ENCODE results near the gene FGD3.

The FGD3 gene

DNA sequence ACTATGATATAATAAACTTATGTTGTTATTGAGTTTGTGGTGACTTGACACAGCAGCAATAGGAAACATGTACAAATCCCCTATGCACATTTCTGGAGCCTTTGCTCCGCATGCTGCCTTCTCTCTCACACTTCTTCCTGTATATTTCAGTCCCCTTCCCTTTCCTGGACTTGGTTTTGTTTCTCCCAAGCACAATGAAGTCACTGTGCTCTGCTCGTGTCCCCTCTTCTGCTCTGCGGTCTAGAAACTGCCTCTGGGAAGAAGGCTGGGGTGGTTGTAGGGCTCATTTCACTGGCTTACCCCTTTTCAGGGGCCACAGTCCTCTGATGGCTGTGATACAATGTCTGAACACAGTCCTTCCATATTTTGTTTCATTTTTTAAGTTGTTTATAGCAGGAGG, 15.7 kb upstream of the FGD3 start:
- H3K27ac ChIP-seq (ENCODE audit: low read depth, low read length) = no peak overlapping the region
- no peak overlapping the region for H3K4me3 ChIP-seq (ENCODE audit: low read length)
- H2BK120ac ChIP-seq (ENCODE audit: low read depth, low read length) = no peak overlapping the region
- no peak for DNase-seq
- H3K4me2 ChIP-seq (ENCODE audit: low read length) = no peak overlapping the region
- no peak overlapping the region for H2BK15ac ChIP-seq (replicated peaks; ENCODE audit: low read depth)
- H3K4me1 ChIP-seq (ENCODE audit: control insufficient read depth, low read depth, low read length) = no peaks in the 10 kb centered on the region
- no peaks in the 10 kb centered on the region for H3K79me1 ChIP-seq (ENCODE audit: low read length)
- H3K36me3 ChIP-seq (ENCODE audit: control insufficient read depth, insufficient read depth, low read length) = no peaks in the 10 kb centered on the region
- no peak overlapping the region for H3K56ac ChIP-seq (ENCODE audit: low read length)
- no peaks in the 10 kb centered on the region for H3K79me2 ChIP-seq (ENCODE audit: control insufficient read depth, insufficient read depth, low read length)
- no peak overlapping the region for H3K23ac ChIP-seq (ENCODE audit: low read length)
- H4K5ac ChIP-seq (ENCODE audit: low read length) = no peak overlapping the region
- WGBS (ENCODE audit: extremely low coverage, insufficient coverage, low lambda C conversion rate) = no CpG with 5 or more reads among the region's 3 CpGs
- H2BK5ac ChIP-seq (ENCODE audit: low read length) = no peak overlapping the region
- H3K9ac ChIP-seq (ENCODE audit: low read length) = no peak overlapping the region
- no peak overlapping the region for H4K8ac ChIP-seq (ENCODE audit: low read depth, low read length)
- H3K27me3 ChIP-seq (ENCODE audit: insufficient read depth, low read length, poor library complexity) = no peaks in the 10 kb centered on the region
- no peak overlapping the region for H3K4ac ChIP-seq (ENCODE audit: low read depth, low read length)
- H2AK5ac ChIP-seq (ENCODE audit: low read length) = no peak overlapping the region
- H3K18ac ChIP-seq (ENCODE audit: low read length) = no peak overlapping the region

DNA sequence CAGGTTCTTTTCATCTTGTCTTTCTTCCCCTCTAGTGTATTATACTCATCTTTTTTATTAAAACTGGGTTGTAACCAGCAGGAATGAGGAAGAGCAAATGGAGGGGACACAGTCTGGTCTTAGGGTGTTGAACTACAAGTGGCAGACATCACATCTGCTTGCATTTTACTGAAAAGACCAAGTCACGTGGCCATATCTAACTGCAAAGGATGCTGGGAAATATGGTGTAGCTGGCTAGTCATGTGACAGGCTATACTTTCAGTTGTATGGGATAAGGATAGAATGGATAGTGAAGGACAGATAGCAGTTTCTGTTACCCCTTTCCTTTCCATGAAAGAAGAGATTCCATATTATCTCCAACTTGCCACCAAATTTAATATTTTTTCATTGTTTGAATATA, 13.0 kb upstream of the FGD3 start:
- no peak overlapping the region for H3K4ac ChIP-seq (ENCODE audit: low read depth, low read length)
- no peaks in the 10 kb centered on the region for H3K79me1 ChIP-seq (ENCODE audit: low read length)
- no peak overlapping the region for H4K5ac ChIP-seq (ENCODE audit: low read length)
- H2BK15ac ChIP-seq (replicated peaks; ENCODE audit: low read depth) = no peak overlapping the region
- DNase-seq = no peak
- H3K4me3 ChIP-seq (ENCODE audit: low read length) = no peak overlapping the region
- no peak overlapping the region for H2BK5ac ChIP-seq (ENCODE audit: low read length)
- H3K4me2 ChIP-seq (ENCODE audit: low read length) = no peak overlapping the region
- no peak overlapping the region for H3K23ac ChIP-seq (ENCODE audit: low read length)
- no peaks in the 10 kb centered on the region for H3K4me1 ChIP-seq (ENCODE audit: control insufficient read depth, low read depth, low read length)
- no peak overlapping the region for H3K27ac ChIP-seq (ENCODE audit: low read depth, low read length)
- H3K36me3 ChIP-seq (ENCODE audit: control insufficient read depth, insufficient read depth, low read length) = no peaks in the 10 kb centered on the region
- no peak overlapping the region for H2AK5ac ChIP-seq (ENCODE audit: low read length)
- WGBS (ENCODE audit: extremely low coverage, insufficient coverage, low lambda C conversion rate) = no CpG with 5 or more reads among the region's 1 CpG
- no peak overlapping the region for H3K56ac ChIP-seq (ENCODE audit: low read length)
- H2BK120ac ChIP-seq (ENCODE audit: low read depth, low read length) = no peak overlapping the region
- no peak overlapping the region for H3K9ac ChIP-seq (ENCODE audit: low read length)
- no peak overlapping the region for H3K18ac ChIP-seq (ENCODE audit: low read length)
- H3K27me3 ChIP-seq (ENCODE audit: insufficient read depth, low read length, poor library complexity) = no peaks in the 10 kb centered on the region
- H3K79me2 ChIP-seq (ENCODE audit: control insufficient read depth, insufficient read depth, low read length) = no peaks in the 10 kb centered on the region
- no peak overlapping the region for H4K8ac ChIP-seq (ENCODE audit: low read depth, low read length)

DNA sequence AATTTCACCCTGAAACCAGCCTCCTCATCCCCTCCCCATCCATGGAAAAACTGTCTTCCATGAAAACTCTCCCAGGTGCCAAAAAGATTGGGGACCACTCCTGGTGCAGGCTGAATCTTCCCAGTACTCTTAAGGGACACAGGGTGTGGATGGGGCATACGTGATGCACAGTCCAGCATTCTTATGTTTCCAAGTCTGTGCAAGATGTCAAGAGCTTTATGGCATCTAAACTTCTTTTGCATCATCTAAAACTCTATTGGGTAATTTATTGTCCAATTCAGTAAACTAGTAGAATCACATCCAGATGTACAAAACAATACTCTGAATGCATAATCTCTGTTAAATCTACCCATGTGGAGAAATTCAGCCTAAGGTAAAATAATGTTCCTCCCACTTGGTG, 9.3 kb upstream of the FGD3 start:
- Histone ChIP-seq H3K36me3 (ENCODE audit: control insufficient read depth, insufficient read depth, low read length) (no peaks in the 10 kb centered on the region), H2AK5ac (ENCODE audit: low read length) (no peak overlapping the region), H2BK5ac (ENCODE audit: low read length) (no peak overlapping the region), H3K79me2 (ENCODE audit: control insufficient read depth, insufficient read depth, low read length) (no peaks in the 10 kb centered on the region), H3K27me3 (ENCODE audit: insufficient read depth, low read length, poor library complexity) (no peaks in the 10 kb centered on the region), H3K18ac (ENCODE audit: low read length) (no peak overlapping the region), H2BK120ac (ENCODE audit: low read depth, low read length) (no peak overlapping the region), H3K4ac (ENCODE audit: low read depth, low read length) (no peak overlapping the region), H3K56ac (ENCODE audit: low read length) (no peak overlapping the region), H3K27ac (ENCODE audit: low read depth, low read length) (no peak overlapping the region), H3K4me2 (ENCODE audit: low read length) (no peak overlapping the region), H3K4me1 (ENCODE audit: control insufficient read depth, low read depth, low read length) (no peaks in the 10 kb centered on the region), H4K8ac (ENCODE audit: low read depth, low read length) (no peak overlapping the region), H3K23ac (ENCODE audit: low read length) (no peak overlapping the region), H3K4me3 (ENCODE audit: low read length) (no peak overlapping the region), H4K5ac (ENCODE audit: low read length) (no peak overlapping the region), H3K79me1 (ENCODE audit: low read length) (no peaks in the 10 kb centered on the region), H2BK15ac (replicated peaks; ENCODE audit: low read depth) (no peak overlapping the region), H3K9ac (ENCODE audit: low read length) (no peak overlapping the region)
- no peak for DNase-seq
- no CpG with 5 or more reads among the region's 1 CpG for WGBS (ENCODE audit: extremely low coverage, insufficient coverage, low lambda C conversion rate)

DNA sequence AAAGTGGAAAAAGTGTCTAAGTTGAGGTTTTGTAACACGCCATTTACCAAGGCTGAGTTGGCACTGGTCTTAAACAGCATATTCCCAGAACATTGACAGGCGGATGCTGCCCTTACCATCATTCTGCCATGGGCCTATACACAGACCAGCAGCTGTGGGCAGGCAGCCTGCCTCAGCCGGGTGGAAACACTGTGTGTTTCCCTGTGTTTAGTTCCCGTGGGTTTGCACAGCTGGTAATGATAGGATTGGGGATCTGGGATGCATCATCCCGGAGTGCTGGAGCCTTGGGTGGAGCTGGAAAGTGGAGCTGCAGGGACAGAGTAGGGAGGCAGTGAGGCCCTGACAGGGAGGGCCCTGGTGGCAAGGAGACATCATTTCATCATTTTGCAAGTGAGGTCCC, 5.5 kb upstream of the FGD3 start:
- no peaks in the 10 kb centered on the region for H3K4me1 ChIP-seq (ENCODE audit: control insufficient read depth, low read depth, low read length)
- no peak overlapping the region for H2BK15ac ChIP-seq (replicated peaks; ENCODE audit: low read depth)
- H3K27ac ChIP-seq (ENCODE audit: low read depth, low read length) = no peak overlapping the region
- no CpG with 5 or more reads among the region's 5 CpGs for WGBS (ENCODE audit: extremely low coverage, insufficient coverage, low lambda C conversion rate)
- no peak overlapping the region for H3K4me2 ChIP-seq (ENCODE audit: low read length)
- H3K9ac ChIP-seq (ENCODE audit: low read length) = no peak overlapping the region
- H2BK120ac ChIP-seq (ENCODE audit: low read depth, low read length) = no peak overlapping the region
- no peak overlapping the region for H4K5ac ChIP-seq (ENCODE audit: low read length)
- no peak overlapping the region for H3K4ac ChIP-seq (ENCODE audit: low read depth, low read length)
- H3K56ac ChIP-seq (ENCODE audit: low read length) = no peak overlapping the region
- no peak overlapping the region for H3K18ac ChIP-seq (ENCODE audit: low read length)
- no peaks in the 10 kb centered on the region for H3K36me3 ChIP-seq (ENCODE audit: control insufficient read depth, insufficient read depth, low read length)
- H3K23ac ChIP-seq (ENCODE audit: low read length) = no peak overlapping the region
- H3K27me3 ChIP-seq (ENCODE audit: insufficient read depth, low read length, poor library complexity) = no peaks in the 10 kb centered on the region
- no peak for DNase-seq
- no peak overlapping the region for H2BK5ac ChIP-seq (ENCODE audit: low read length)
- no peaks in the 10 kb centered on the region for H3K79me1 ChIP-seq (ENCODE audit: low read length)
- H2AK5ac ChIP-seq (ENCODE audit: low read length) = no peak overlapping the region
- no peaks in the 10 kb centered on the region for H3K79me2 ChIP-seq (ENCODE audit: control insufficient read depth, insufficient read depth, low read length)
- no peak overlapping the region for H4K8ac ChIP-seq (ENCODE audit: low read depth, low read length)
- no peak overlapping the region for H3K4me3 ChIP-seq (ENCODE audit: low read length)

GRCh38 chr9:92942688-92943616, 4.4 kb upstream of the FGD3 start:
- Histone ChIP-seq H3K4me2 (ENCODE audit: low read length) (no peak overlapping the region), H4K8ac (ENCODE audit: low read depth, low read length) (no peak overlapping the region), H2BK120ac (ENCODE audit: low read depth, low read length) (no peak overlapping the region), H3K9ac (ENCODE audit: low read length) (no peak overlapping the region), H2AK5ac (ENCODE audit: low read length) (no peak overlapping the region), H2BK5ac (ENCODE audit: low read length) (no peak overlapping the region), H3K56ac (ENCODE audit: low read length) (no peak overlapping the region), H4K5ac (ENCODE audit: low read length) (no peak overlapping the region), H3K79me2 (ENCODE audit: control insufficient read depth, insufficient read depth, low read length) (no peaks in the 10 kb centered on the region), H3K23ac (ENCODE audit: low read length) (no peak overlapping the region), H3K79me1 (ENCODE audit: low read length) (no peaks in the 10 kb centered on the region), H3K4me3 (ENCODE audit: low read length) (no peak overlapping the region), H3K27me3 (ENCODE audit: insufficient read depth, low read length, poor library complexity) (no peaks in the 10 kb centered on the region), H2BK15ac (replicated peaks; ENCODE audit: low read depth) (no peak overlapping the region), H3K4me1 (ENCODE audit: control insufficient read depth, low read depth, low read length) (peaks cover 2% of the 10 kb centered on the region), H3K27ac (ENCODE audit: low read depth, low read length) (no peak overlapping the region), H3K18ac (ENCODE audit: low read length) (no peak overlapping the region), H3K36me3 (ENCODE audit: control insufficient read depth, insufficient read depth, low read length) (no peaks in the 10 kb centered on the region), H3K4ac (ENCODE audit: low read depth, low read length) (no peak overlapping the region)
- WGBS (ENCODE audit: extremely low coverage, insufficient coverage, low lambda C conversion rate) = no CpG with 5 or more reads among the region's 10 CpGs
- DNase-seq = no peak

GRCh38 chr9:92944921-92945320, 2.4 kb upstream of the FGD3 start:
- H3K4me2 ChIP-seq (ENCODE audit: low read length) = no peak overlapping the region
- whole genome bisulfite sequencing (ENCODE audit: extremely low coverage, insufficient coverage, low lambda C conversion rate) = no CpG with 5 or more reads among the region's 8 CpGs

More at GRCh38 chr9:92944921-92945320, 2.4 kb upstream of the FGD3 start:
- no peak overlapping the region for H3K56ac ChIP-seq (ENCODE audit: low read length)
- H3K27me3 ChIP-seq (ENCODE audit: insufficient read depth, low read length, poor library complexity) = no peaks in the 10 kb centered on the region
- H4K5ac ChIP-seq (ENCODE audit: low read length) = no peak overlapping the region
- H3K23ac ChIP-seq (ENCODE audit: low read length) = no peak overlapping the region
- no peak for DNase-seq
- no peak overlapping the region for H2BK15ac ChIP-seq (replicated peaks; ENCODE audit: low read depth)
- no peak overlapping the region for H4K8ac ChIP-seq (ENCODE audit: low read depth, low read length)
- no peak overlapping the region for H3K4me3 ChIP-seq (ENCODE audit: low read length)
- H3K36me3 ChIP-seq (ENCODE audit: control insufficient read depth, insufficient read depth, low read length) = no peaks in the 10 kb centered on the region
- no peak overlapping the region for H3K4ac ChIP-seq (ENCODE audit: low read depth, low read length)
- no peak overlapping the region for H2BK120ac ChIP-seq (ENCODE audit: low read depth, low read length)
- no peaks in the 10 kb centered on the region for H3K79me1 ChIP-seq (ENCODE audit: low read length)
- no peak overlapping the region for H3K9ac ChIP-seq (ENCODE audit: low read length)
- H3K79me2 ChIP-seq (ENCODE audit: control insufficient read depth, insufficient read depth, low read length) = no peaks in the 10 kb centered on the region
- H3K4me1 ChIP-seq (ENCODE audit: control insufficient read depth, low read depth, low read length) = peaks cover 2% of the 10 kb centered on the region
- H2AK5ac ChIP-seq (ENCODE audit: low read length) = no peak overlapping the region
- H3K27ac ChIP-seq (ENCODE audit: low read depth, low read length) = no peak overlapping the region
- no peak overlapping the region for H2BK5ac ChIP-seq (ENCODE audit: low read length)
- H3K18ac ChIP-seq (ENCODE audit: low read length) = no peak overlapping the region

Data from mesendoderm (in vitro differentiated cells).